Gastroesophageal sphincter (tissue), 4 donors: ENCODE data around the gene SLAIN1. TPM values are rescaled to one million over a fixed set of nuclear protein-coding genes. Genes with fewer than 3 reads are reported as not detected.

ENCODE experiments used
- ATAC-seq: fragments of 150-250 bp; one replicate; pipeline ENCODE4 v1.9.1; 2016; ENCODE audit warnings: mild to moderate bottlenecking, moderate library complexity
- H3K27ac ChIP-seq, 4 donors: fragments of 200-600 bp; sonication (generic) in 3 of 4; 1 replicate in 3 of 4; 2 replicates in 1 of 4; pipeline ENCODE4 v1.5.1; 2016 to 2019
- H3K27me3 ChIP-seq: fragments of 200-600 bp; sonication (generic); one replicate; pipeline ENCODE4 v1.5.1; 2019
- H3K36me3 ChIP-seq, 2 donors: fragments of 200-600 bp; sonication (generic); one replicate each; pipeline ENCODE4 v1.5.1; 2019; ENCODE audit warnings: control low read depth in 1 of 2
- H3K4me1 ChIP-seq, 3 donors: fragments of 200-600 bp; sonication (generic); 1 replicate in 2 of 3; 2 replicates in 1 of 3; pipeline ENCODE4 v1.5.1; 2016 to 2019; ENCODE audit warnings: control low read depth in 2 of 3
- H3K4me3 ChIP-seq, 2 donors: fragments of 200-600 bp; sonication (generic); one replicate each; pipeline ENCODE4 v1.5.1; 2019; ENCODE audit warnings: mild to moderate bottlenecking in 1 of 2, moderate library complexity in 1 of 2
- H3K9me3 ChIP-seq, 3 donors: fragments of 200-600 bp; sonication (generic); one replicate each; pipeline ENCODE4 v1.5.1; 2017 to 2019; ENCODE audit warnings: control low read depth in 2 of 3
- CTCF ChIP-seq, 4 experiments: fragments of 200-600 bp in 2 of 4; fragments of 450-650 bp in 2 of 4; sonication (generic) in 1 of 4; IDR thresholded peaks; one replicate each; pipeline ENCODE4 v1.5.1; 2017 to 2019; ENCODE audit warnings: antibody characterized with exemption in 4 of 4, mild to moderate bottlenecking in 2 of 4, moderate library complexity in 2 of 4
- EP300 ChIP-seq: sonication (generic); formaldehyde crosslinking; IDR thresholded peaks from one replicate; pipeline ENCODE4 v1.6.1; 2017; ENCODE audit warnings: antibody characterized with exemption, mild to moderate bottlenecking
- POLR2A ChIP-seq, 2 donors: fragments of 450-650 bp; IDR thresholded peaks; one replicate each; pipeline ENCODE4 v1.6.1; 2017; ENCODE audit warnings: antibody characterized with exemption in 2 of 2, mild to moderate bottlenecking in 2 of 2, moderate library complexity in 1 of 2
- POLR2AphosphoS5 ChIP-seq: sonication (generic); formaldehyde crosslinking; IDR thresholded peaks from one replicate; pipeline ENCODE4 v1.6.1; 2017; ENCODE audit warnings: antibody characterized with exemption
- WGBS, 2 donors: methylation state at CpG; one replicate each; pipeline ENCODE4 v1.1.5; 2018; ENCODE audit warnings: low coverage in 1 of 2; 5-methylcytosine and 5-hydroxymethylcytosine counted together
- total RNA-seq, 4 donors: library from RNA; depleted of rRNA; stranded (reverse); fragments of >200 nt; gene quantifications; one replicate each; pipeline ENCODE4 v1.1.0, GENCODE V29; 2016

SLAIN1 gene
- total RNA-seq, 4 donors from 2014 or later: 8.9 to 17.3 (median 15.5) TPM

- Histone ChIP-seq H3K27ac (no peak overlapping the region), H3K9me3 (no peaks in the 10 kb centered on the region), H3K4me1 (no peaks in the 10 kb centered on the region), H3K27me3 (peaks cover 22% of the 10 kb centered on the region), H3K36me3 (no peaks in the 10 kb centered on the region), H3K4me3 (no peak overlapping the region)
- TF ChIP-seq CTCF (IDR thresholded peaks at IDR 0.05) (no peak), EP300 (no peak), POLR2AphosphoS5 (no peak), POLR2A (IDR thresholded peaks at IDR 0.05) (no peak)
- ATAC-seq: no peak
Observed at GRCh38 chr13:77674852-77675251, 22.6 kb upstream of the SLAIN1 start.

GRCh38 chr13:77678691-77679235 lies 18.7 kb upstream of the SLAIN1 start:
- peaks cover 22% of the 10 kb centered on the region for H3K27me3 ChIP-seq
- WGBS, 2 donors: 44 to 50% methylated on average over 2 to 5 of the region's 5 CpGs
- TF ChIP-seq POLR2AphosphoS5 (no peak), CTCF (IDR thresholded peaks at IDR 0.05) (no peak), EP300 (no peak)
- no peak for ATAC-seq
- H3K27ac ChIP-seq: no peak overlapping the region
- H3K4me3 ChIP-seq: no peak overlapping the region
- H3K4me1 ChIP-seq: no peaks in the 10 kb centered on the region
- H3K9me3 ChIP-seq: no peaks in the 10 kb centered on the region
- H3K36me3 ChIP-seq: no peaks in the 10 kb centered on the region

- H3K4me1 ChIP-seq: no peaks in the 10 kb centered on the region
- no peaks in the 10 kb centered on the region for H3K27me3 ChIP-seq
- H3K9me3 ChIP-seq: no peaks in the 10 kb centered on the region
- no peak overlapping the region for H3K4me3 ChIP-seq
- WGBS, 2 donors: 79 to 80% methylated on average over 2 of the region's 2 CpGs
- no peaks in the 10 kb centered on the region for H3K36me3 ChIP-seq
- TF ChIP-seq POLR2A (IDR thresholded peaks at IDR 0.05): no peak
- TF ChIP-seq POLR2AphosphoS5: no peak
- TF ChIP-seq EP300: no peak
- TF ChIP-seq CTCF (IDR thresholded peaks at IDR 0.05): no peak
- H3K27ac ChIP-seq: no peak overlapping the region
- no peak for ATAC-seq
Observed at GRCh38 chr13:77687799-77688198, 9.7 kb upstream of the SLAIN1 start.

GRCh38 chr13:77691871-77692270 lies 5.6 kb upstream of the SLAIN1 start:
- no peaks in the 10 kb centered on the region for H3K27me3 ChIP-seq
- H3K9me3 ChIP-seq: no peaks in the 10 kb centered on the region
- H3K4me3 ChIP-seq: no peak overlapping the region
- peaks cover 0 to 14% (median 0%) of the 10 kb centered on the region in 3 donors for H3K4me1 ChIP-seq
- ATAC-seq: no peak
- TF ChIP-seq EP300: no peak
- TF ChIP-seq CTCF (IDR thresholded peaks at IDR 0.05): no peak
- no peak for TF ChIP-seq POLR2A (IDR thresholded peaks at IDR 0.05)
- no peak for TF ChIP-seq POLR2AphosphoS5
- 36 to 67% methylated on average over 1 of the region's 1 CpG for WGBS, 2 donors
- no peak overlapping the region for H3K27ac ChIP-seq
- H3K36me3 ChIP-seq: no peaks in the 10 kb centered on the region

- TF ChIP-seq EP300 (no peak), CTCF (IDR thresholded peaks at IDR 0.05) (no peak)
- Histone ChIP-seq H3K4me1 (peaks cover 0 to 19% (median 0%) of the 10 kb centered on the region in 3 donors), H3K27me3 (no peaks in the 10 kb centered on the region), H3K4me3 (no peak overlapping the region), H3K36me3 (no peaks in the 10 kb centered on the region), H3K27ac (no peak overlapping the region), H3K9me3 (no peaks in the 10 kb centered on the region)
- 8 to 21% methylated on average over 2 of the region's 2 CpGs for WGBS, 2 donors
- no peak for ATAC-seq
Observed at GRCh38 chr13:77692746-77693448, 4.6 kb upstream of the SLAIN1 start.
